Gastrocnemius medialis (tissue), 4 donors: ENCODE data around the gene SNX12. TPM values are rescaled to one million over a fixed set of nuclear protein-coding genes. Genes with fewer than 3 reads are reported as not detected.

Experiments
- ATAC-seq, 2 donors: fragments of 150-250 bp; one replicate each; pipeline ENCODE4 v1.9.1; 2016
- DNase-seq, 2 donors: peaks; one replicate each; pipeline ENCODE4 v3.0.0-alpha.2; 2019
- H3K27ac ChIP-seq, 4 donors: fragments of 200-600 bp; sonication (generic); 1 replicate in 1 of 4; 2 replicates in 3 of 4; pipeline ENCODE4 v1.5.1; 2016 to 2018; ENCODE audit warnings: mild to moderate bottlenecking in 2 of 4, moderate library complexity in 1 of 4
- H3K27me3 ChIP-seq, 3 donors: fragments of 200-600 bp; sonication (generic) in 2 of 3; 1 replicate in 1 of 3; 2 replicates in 2 of 3; pipeline versions ENCODE4 v1.5.1 to v1.6.0; 2016 to 2019; ENCODE audit warnings: mild to moderate bottlenecking in 1 of 3, moderate library complexity in 1 of 3
- H3K36me3 ChIP-seq, 2 donors: fragments of 200-600 bp; sonication (generic) in 1 of 2; one replicate each; pipeline ENCODE4 v1.5.1; 2017 to 2018
- H3K4me1 ChIP-seq, 2 donors: fragments of 200-600 bp; sonication (generic) in 1 of 2; one replicate each; pipeline ENCODE4 v1.5.1; 2016 to 2017; ENCODE audit warnings: mild to moderate bottlenecking in 2 of 2
- H3K4me3 ChIP-seq, 4 donors: fragments of 200-600 bp; sonication (generic) in 3 of 4; 1 replicate in 1 of 4; 2 replicates in 3 of 4; pipeline ENCODE4 v1.5.1; 2016 to 2019; ENCODE audit warnings: mild to moderate bottlenecking in 2 of 4
- H3K9me3 ChIP-seq, 3 donors: fragments of 200-600 bp; sonication (generic) in 2 of 3; 1 replicate in 1 of 3; 2 replicates in 2 of 3; pipeline ENCODE4 v1.5.1; 2016 to 2019
- CTCF ChIP-seq, 5 experiments: fragments of 450-650 bp in 3 of 5; fragments of 200-600 bp in 2 of 5; sonication (generic) in 2 of 5; IDR thresholded peaks in 4 of 5; conservative IDR thresholded peaks in 1 of 5; 1 replicate in 4 of 5; 2 replicates in 1 of 5; pipeline ENCODE4 v1.5.1; 2016 to 2019; ENCODE audit warnings: antibody characterized with exemption in 5 of 5, mild to moderate bottlenecking in 3 of 5, moderate library complexity in 3 of 5
- POLR2A ChIP-seq, 2 donors: fragments of 450-650 bp; IDR thresholded peaks; one replicate each; pipeline ENCODE4 v1.6.1; 2017; ENCODE audit warnings: antibody characterized with exemption in 2 of 2, mild to moderate bottlenecking in 2 of 2, moderate library complexity in 2 of 2
- in situ Hi-C, 4 donors: fragments of 200-750 bp; cut with MboI; loops; one replicate each; pipeline versions ENCODE4 v1.15.0 to v1.8.0; 2017; ENCODE audit warnings: low sequenced_read_pairs in 4 of 4
- intact Hi-C: fragments of 100-400 bp; cut with DNase I; formaldehyde crosslinking; loops from one replicate; pipeline ENCODE4 v1.15.1; 2023; ENCODE audit warnings: low total_unique reads
- total RNA-seq, 4 donors: library from RNA; depleted of rRNA; stranded (reverse); fragments of >200 nt; gene quantifications; one replicate each; pipeline versions ENCODE4 v1.1.0 to v1.2.3, GENCODE V29; 2016

SNX12 gene
- total RNA-seq, 4 donors from 2014 or later = 31.7 to 66.9 (median 43.4) TPM

- no peak for TF ChIP-seq CTCF (IDR thresholded peaks at IDR 0.05 in 4 of 5, conservative IDR thresholded peaks at IDR 0.05 in 1 of 5)
- TF ChIP-seq POLR2A (IDR thresholded peaks at IDR 0.05) = no peak
- no peak for ATAC-seq
- no peaks in the 10 kb centered on the region for H3K27me3 ChIP-seq
- H3K4me3 ChIP-seq = no peak overlapping the region
- in situ Hi-C loops = no loop called here
- intact Hi-C loops = no loop called here
- H3K27ac ChIP-seq = no peak overlapping the region
- H3K9me3 ChIP-seq = no peaks in the 10 kb centered on the region
- no peaks in the 10 kb centered on the region for H3K36me3 ChIP-seq
- no peak for DNase-seq
- H3K4me1 ChIP-seq = no peaks in the 10 kb centered on the region
Measured at GRCh38 chrX:71109051-71109450, 40.9 kb upstream of the SNX12 start.

DNA sequence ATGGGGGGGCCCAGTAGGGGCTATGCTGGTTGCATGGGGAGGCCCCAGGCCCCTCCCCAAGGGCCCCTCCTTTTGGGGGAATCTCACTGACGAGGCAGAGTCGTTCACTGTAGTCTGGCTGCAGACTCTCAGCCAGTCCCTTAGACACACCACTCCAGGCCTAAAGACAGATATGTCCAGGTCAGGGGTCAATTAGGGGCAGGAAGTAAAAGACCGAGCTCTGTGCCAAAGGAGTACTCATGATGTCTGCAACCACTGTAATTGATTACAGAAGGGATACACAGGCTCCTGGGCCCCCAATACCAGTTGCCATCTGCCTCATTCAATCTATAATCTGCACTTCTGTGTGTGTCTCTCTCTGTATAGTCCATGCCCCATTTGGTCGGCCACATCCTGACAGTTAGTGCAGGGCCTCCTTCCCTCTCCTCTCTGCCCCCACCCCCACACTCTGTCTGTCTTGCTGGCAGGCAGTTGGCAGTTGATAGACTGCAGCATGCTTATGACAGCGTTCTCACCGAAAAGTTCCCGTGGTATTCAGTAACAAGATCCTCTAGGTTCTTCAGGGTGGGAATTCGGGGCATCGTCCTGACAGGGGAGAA is 39.7 kb upstream of the SNX12 start:
- no peak for ATAC-seq
- no peaks in the 10 kb centered on the region for H3K36me3 ChIP-seq
- no peak for DNase-seq
- H3K4me1 ChIP-seq = no peaks in the 10 kb centered on the region
- H3K27me3 ChIP-seq = no peaks in the 10 kb centered on the region
- in situ Hi-C loops = no loop called here
- no peaks in the 10 kb centered on the region for H3K9me3 ChIP-seq
- TF ChIP-seq CTCF (IDR thresholded peaks at IDR 0.05 in 4 of 5, conservative IDR thresholded peaks at IDR 0.05 in 1 of 5) (no peak), POLR2A (IDR thresholded peaks at IDR 0.05) (no peak)
- intact Hi-C loops = no loop called here
- H3K4me3 ChIP-seq = no peak overlapping the region
- no peak overlapping the region for H3K27ac ChIP-seq

- no peak for TF ChIP-seq POLR2A (IDR thresholded peaks at IDR 0.05)
- TF ChIP-seq CTCF (IDR thresholded peaks at IDR 0.05 in 4 of 5, conservative IDR thresholded peaks at IDR 0.05 in 1 of 5) = no peak
- in situ Hi-C loops = no loop called here
- no peak for DNase-seq
Measured at GRCh38 chrX:71107245-71107644, 39.1 kb upstream of the SNX12 start.

DNA sequence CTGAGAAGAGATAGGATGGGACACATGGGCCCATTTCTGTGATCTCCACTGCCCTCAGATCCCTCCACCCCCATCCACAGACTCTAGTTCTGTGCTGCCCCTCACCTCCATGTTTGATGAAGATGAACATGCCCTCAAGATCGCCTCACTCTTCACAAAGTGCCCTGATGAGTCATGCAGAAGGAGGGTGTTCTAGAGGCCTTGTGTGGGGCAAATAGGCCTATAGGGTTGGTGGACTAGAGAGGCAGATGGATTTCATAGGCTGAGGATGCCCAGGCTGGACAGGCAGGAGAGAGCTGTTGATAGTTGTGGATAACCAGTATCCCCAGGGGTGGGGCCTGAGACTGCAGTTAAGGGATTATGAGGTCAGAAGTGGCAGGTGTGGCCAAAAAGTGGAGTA is 38.3 kb upstream of the SNX12 start, which contains the start of gene CXorf65:
Gene CXorf65, minus strand, starts transcription at position 314 of the 400 bp plus-strand sequence. Its CDS starts 184 bp downstream, at position 130.
- in situ Hi-C loops (no loop called here), intact Hi-C loops (no loop called here)
- H3K27ac ChIP-seq = no peak within 1 kb of the TSS
- no peaks in the 10 kb centered on the region for H3K9me3 ChIP-seq
- H3K4me1 ChIP-seq = no peaks in the 10 kb centered on the region
- H3K27me3 ChIP-seq = no peaks in the 10 kb centered on the region
- no peak for DNase-seq
- TF ChIP-seq POLR2A (IDR thresholded peaks at IDR 0.05) (no peak), CTCF (IDR thresholded peaks at IDR 0.05 in 4 of 5, conservative IDR thresholded peaks at IDR 0.05 in 1 of 5) (no peak)
- H3K36me3 ChIP-seq = no peaks in the 10 kb centered on the region
- no peak for ATAC-seq
- no peak within 1 kb of the TSS for H3K4me3 ChIP-seq

More at GRCh38 chrX:71107245-71107644, 39.1 kb upstream of the SNX12 start:
- no peaks in the 10 kb centered on the region for H3K36me3 ChIP-seq
- H3K4me1 ChIP-seq = no peaks in the 10 kb centered on the region
- H3K4me3 ChIP-seq = no peak overlapping the region
- no peak overlapping the region for H3K27ac ChIP-seq
- no peak for ATAC-seq
- intact Hi-C loops = no loop called here
- H3K27me3 ChIP-seq = no peaks in the 10 kb centered on the region
- no peaks in the 10 kb centered on the region for H3K9me3 ChIP-seq

GRCh38 chrX:71105628-71106027 is 37.5 kb upstream of the SNX12 start:
- DNase-seq = no peak
- Histone ChIP-seq H3K36me3 (no peaks in the 10 kb centered on the region), H3K27ac (no peak overlapping the region), H3K9me3 (no peaks in the 10 kb centered on the region), H3K4me1 (no peaks in the 10 kb centered on the region), H3K27me3 (no peaks in the 10 kb centered on the region), H3K4me3 (no peak overlapping the region)
- intact Hi-C loops = no loop called here
- in situ Hi-C loops = no loop called here
- no peak for ATAC-seq
- no peak for TF ChIP-seq POLR2A (IDR thresholded peaks at IDR 0.05)
